GM12801 (cell line): Measurements from ENCODE around the gene CYP2C19.

Source experiments
- CTCF ChIP-seq: IDR thresholded peaks from one replicate; pipeline ENCODE4 v1.5.1; 2011; ENCODE audit warnings: control low read depth; ENCODE audit not compliant: insufficient read length; ENCODE audit errors: extremely low read depth

Gene CYP2C19

DNA sequence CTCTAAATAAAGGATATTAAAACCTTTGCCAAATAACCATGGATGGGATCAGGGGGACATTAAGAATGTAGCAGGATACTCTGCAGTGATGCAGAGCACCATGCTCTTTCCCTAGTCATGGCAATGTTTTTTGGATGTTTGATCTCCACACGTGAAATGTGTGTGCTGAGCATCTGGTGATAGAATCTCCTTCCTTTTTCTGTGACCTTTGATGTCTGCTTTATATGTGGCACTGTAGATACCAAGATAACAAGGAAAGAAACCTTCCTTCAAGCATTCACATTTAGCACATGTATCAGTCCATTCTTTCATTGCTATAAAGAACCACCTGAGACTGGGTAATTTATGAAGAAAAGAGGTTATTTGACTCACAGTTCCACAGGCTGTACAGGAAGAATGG, 88.3 kb downstream of the CYP2C19 start:
- no peak for TF ChIP-seq CTCF

GRCh38 chr10:94851263-94851662, 88.8 kb downstream of the CYP2C19 start:
- TF ChIP-seq CTCF = no peak

DNA sequence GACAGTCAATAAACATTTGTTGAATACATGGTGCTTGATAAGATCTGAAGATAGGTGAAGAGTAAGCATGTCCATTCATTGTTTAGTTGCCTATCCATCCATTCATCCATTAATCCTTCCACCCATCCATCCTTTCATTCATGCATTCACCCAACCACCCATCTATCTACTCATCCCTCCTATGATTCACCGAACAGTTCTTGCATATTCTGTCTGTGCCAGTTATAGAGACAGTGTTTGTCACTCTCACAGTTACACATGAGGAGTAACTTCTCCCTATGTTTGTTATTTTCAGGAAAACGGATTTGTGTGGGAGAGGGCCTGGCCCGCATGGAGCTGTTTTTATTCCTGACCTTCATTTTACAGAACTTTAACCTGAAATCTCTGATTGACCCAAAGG, 90.0 kb downstream of the CYP2C19 start:
- TF ChIP-seq CTCF = no peak

- TF ChIP-seq CTCF = no peak
These were observed 90.6 kb downstream of the CYP2C19 start for GRCh38 chr10:94853065-94853464.

- no peak for TF ChIP-seq CTCF
These were observed 95.5 kb downstream of the CYP2C19 start for GRCh38 chr10:94858005-94858404.

- no peak for TF ChIP-seq CTCF
These were observed 96.6 kb downstream of the CYP2C19 start for GRCh38 chr10:94859086-94859485.

- no peak for TF ChIP-seq CTCF
These were observed 116.2 kb downstream of the CYP2C19 start for GRCh38 chr10:94878649-94879048.

- no peak for TF ChIP-seq CTCF
These were observed 116.7 kb downstream of the CYP2C19 start for GRCh38 chr10:94879214-94879613.
